Measurements from ENCODE around the gene SHPK.

SHPK gene

GRCh38 chr17:3626831-3627768 is 8.9 kb downstream of the SHPK start:
- DNase-seq (ENCODE audit: low read depth), result no peak

GRCh38 chr17:3622977-3623594 is 13.0 kb downstream of the SHPK start:
- no peak for DNase-seq (ENCODE audit: low read depth)

- DNase-seq (ENCODE audit: low read depth), result no peak
Measured at GRCh38 chr17:3621146-3621720, 14.8 kb downstream of the SHPK start.

GRCh38 chr17:3615160-3615870 is 20.7 kb downstream of the SHPK start:
- DNase-seq (ENCODE audit: low read depth), result no peak

- no peak for DNase-seq (ENCODE audit: low read depth)
Measured at GRCh38 chr17:3613124-3613523, 22.9 kb downstream of the SHPK start.

- DNase-seq (ENCODE audit: low read depth), result no peak
Measured at GRCh38 chr17:3610523-3610922, 25.5 kb downstream of the SHPK start.

GRCh38 chr17:3609689-3610088 is 26.4 kb downstream of the SHPK start:
- DNase-seq (ENCODE audit: low read depth), result no peak

- DNase-seq (ENCODE audit: low read depth), result no peak
Measured at GRCh38 chr17:3603870-3604259, 32.2 kb downstream of the SHPK start.

- peak; percentile 64 for DNase-seq (ENCODE audit: low read depth)
Measured at GRCh38 chr17:3603119-3603869, 32.8 kb downstream of the SHPK start.

GRCh38 chr17:3602499-3602898 is 33.6 kb downstream of the SHPK start:
- DNase-seq (ENCODE audit: low read depth), result no peak

- no peak for DNase-seq (ENCODE audit: low read depth)
Measured at GRCh38 chr17:3600529-3601205, 35.4 kb downstream of the SHPK start.

- DNase-seq (ENCODE audit: low read depth), result no peak
Measured at GRCh38 chr17:3598078-3598477, 38.0 kb downstream of the SHPK start.

GRCh38 chr17:3596804-3597464 is 39.1 kb downstream of the SHPK start:
- DNase-seq (ENCODE audit: low read depth), result no peak

- no peak for DNase-seq (ENCODE audit: low read depth)
Measured at GRCh38 chr17:3594976-3595375, 41.1 kb downstream of the SHPK start.

- DNase-seq (ENCODE audit: low read depth), result peak; percentile 61
Measured at GRCh38 chr17:3594051-3594800, 41.8 kb downstream of the SHPK start.

- no peak for DNase-seq (ENCODE audit: low read depth)
Measured at GRCh38 chr17:3593384-3593783, 42.7 kb downstream of the SHPK start.

- DNase-seq (ENCODE audit: low read depth), result no peak
Measured at GRCh38 chr17:3592216-3592860, 43.7 kb downstream of the SHPK start.

GRCh38 chr17:3590768-3591167 is 45.3 kb downstream of the SHPK start:
- no peak for DNase-seq (ENCODE audit: low read depth)

GRCh38 chr17:3590231-3590630 is 45.8 kb downstream of the SHPK start:
- no peak for DNase-seq (ENCODE audit: low read depth)

Data from GM04504 (cell line).